T47D (cell line): ENCODE data around the gene CALHM6.

Source experiments
- DNase-seq, 2 experiments: peaks; one replicate each; pipeline versions ENCODE4 v3.0.0 to v3.0.0-alpha.2; 2011 to 2012; ENCODE audit warnings: low read depth in 1 of 2, low spot score in 1 of 2
- JUND ChIP-seq: IDR thresholded peaks from 2 replicates; pipeline ENCODE4 v1.6.1; 2012; ENCODE audit warnings: low read depth
- in situ Hi-C: cut with HindIII; loops from 2 replicates; pipeline ENCODE4 v1.10.0; 2016; ENCODE audit warnings: low sequenced_read_pairs, low pct_unique_long_range_greater_than_20kb

CALHM6 gene

DNA sequence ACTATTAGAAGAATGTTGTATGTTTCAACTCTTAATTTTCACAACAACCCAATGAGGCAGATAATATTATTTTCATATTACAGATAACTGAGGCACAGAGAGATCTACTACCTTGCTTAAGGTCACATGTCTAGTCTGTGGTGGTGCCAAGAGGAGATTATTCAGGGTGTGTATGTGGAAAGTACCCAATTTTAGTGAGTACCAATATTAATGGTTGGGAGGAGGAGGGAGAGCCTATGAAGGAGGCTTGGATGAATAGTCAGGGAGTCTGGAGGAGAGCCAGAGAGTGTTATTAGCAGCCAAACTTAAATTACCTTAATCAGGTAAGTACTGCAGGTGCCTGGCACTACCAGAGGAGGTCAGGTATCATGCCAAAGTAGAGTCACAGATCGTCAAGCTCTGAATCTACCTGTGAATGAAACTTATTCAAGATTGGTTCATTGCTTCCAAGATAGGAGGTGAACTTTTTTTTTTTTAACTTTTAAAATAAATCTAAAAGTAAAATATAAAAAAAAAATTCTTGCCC is 10.9 kb upstream of the CALHM6 start:
- TF ChIP-seq JUND, result no peak
- DNase-seq, result no peak
- in situ Hi-C loops, result no loop called here

DNA sequence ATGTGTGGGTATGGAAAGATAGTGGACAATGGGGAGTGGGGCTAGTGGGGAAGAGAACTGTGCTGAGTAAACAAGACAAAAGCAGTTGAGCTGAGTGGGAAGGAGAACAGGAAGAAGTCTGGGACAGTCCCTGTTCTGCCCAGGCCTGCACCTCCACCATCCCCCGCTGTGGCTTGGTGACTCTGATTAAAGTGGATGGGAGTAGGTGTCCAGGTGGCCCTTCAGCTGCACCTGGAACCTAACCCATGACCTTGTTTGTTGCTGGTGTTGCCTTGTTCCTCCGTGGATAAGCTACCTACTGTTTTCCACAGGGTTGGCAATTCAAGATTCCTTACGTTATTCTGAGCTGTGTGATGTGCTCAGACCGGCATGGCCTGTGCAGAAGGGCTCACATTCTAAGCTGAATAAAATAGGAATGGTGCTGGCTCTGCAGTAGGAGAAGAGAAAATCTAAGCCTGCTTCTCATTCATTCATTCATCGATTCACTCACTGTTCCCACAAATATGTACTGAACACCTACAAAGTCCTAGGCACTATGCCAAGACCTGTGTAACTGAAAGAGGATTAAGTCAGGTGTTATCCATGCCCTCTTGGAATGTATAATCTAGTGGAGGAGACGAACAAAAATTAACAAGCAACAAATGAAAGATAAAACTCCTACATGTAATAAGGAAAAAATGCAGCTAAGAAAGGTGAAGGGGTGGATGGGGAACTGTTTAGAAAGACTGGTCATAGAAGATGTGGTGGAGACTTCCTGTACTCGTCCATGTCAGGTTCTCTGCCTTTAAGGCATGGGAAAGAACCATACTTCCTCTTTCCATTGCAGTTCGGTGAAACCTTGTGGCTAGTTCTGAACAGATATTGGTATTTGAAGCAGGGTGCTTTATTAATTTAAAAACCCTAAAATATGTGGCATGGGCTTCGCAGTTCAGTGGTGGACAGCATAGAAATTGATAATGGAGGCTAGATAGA is 10.1 kb upstream of the CALHM6 start:
- DNase-seq, result no peak

DNA sequence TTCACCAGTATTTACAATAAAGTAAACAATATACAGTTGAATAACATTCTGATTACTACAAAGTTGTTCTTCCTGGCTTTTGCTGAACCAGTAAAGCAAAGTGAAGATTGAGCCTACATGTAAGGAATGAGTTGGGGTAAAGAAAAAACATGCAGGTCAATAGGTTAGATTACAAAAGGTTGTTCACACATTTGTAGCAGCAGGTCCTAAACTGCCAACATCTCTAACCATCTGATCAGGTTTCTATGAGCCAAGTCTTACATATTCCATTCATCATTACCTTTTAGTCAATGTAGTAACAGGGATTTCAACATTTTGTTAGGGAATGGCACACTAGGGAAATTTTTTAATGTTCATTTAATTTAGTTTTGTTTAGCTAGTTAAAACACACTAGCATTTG is 9.3 kb upstream of the CALHM6 start:
- DNase-seq, result no peak
- no peak for TF ChIP-seq JUND
- in situ Hi-C loops, result no loop called here

More for the DNA sequence above, 10.1 kb upstream of the CALHM6 start:
- TF ChIP-seq JUND, result no peak
- in situ Hi-C loops, result no loop called here

DNA sequence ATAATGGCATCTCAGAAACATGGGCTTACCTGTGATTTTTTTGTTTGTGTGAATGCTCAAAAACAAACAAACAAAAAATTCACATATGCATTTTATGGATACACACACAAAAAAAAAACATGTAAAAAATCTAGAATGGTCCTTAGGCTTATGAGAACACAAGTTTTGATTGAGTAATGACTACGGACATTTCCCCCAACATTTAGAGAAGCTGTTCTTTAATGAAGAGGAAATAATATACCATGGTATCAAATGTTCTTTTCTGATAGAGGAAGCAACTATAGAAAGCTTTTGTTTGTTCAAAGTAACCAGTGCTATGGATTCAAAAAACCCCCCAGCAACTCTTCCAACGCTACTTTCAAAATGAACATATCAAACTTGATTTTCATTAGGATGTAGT is 8.6 kb upstream of the CALHM6 start:
- TF ChIP-seq JUND, result no peak
- DNase-seq, result no peak
- in situ Hi-C loops, result no loop called here

DNA sequence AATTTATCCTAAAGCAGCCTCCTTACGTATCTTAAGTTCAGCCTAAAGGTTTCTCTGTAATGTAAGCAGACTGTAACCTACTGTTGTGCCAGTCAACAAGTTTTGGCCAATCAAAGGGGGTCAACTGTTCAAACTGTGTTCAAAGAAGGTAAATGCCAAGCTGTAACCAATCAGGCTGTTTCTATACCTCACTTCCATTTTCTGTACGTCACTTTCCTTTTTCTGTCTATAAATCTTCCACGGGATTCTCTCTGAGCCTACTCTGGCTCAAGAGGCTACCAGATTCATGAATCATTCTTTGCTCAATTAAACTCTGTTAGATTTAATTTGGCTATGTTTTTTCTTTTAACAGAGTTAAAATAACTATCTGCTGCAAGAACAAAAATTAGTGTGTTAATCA is 5.1 kb upstream of the CALHM6 start:
- in situ Hi-C loops, result no loop called here

DNA sequence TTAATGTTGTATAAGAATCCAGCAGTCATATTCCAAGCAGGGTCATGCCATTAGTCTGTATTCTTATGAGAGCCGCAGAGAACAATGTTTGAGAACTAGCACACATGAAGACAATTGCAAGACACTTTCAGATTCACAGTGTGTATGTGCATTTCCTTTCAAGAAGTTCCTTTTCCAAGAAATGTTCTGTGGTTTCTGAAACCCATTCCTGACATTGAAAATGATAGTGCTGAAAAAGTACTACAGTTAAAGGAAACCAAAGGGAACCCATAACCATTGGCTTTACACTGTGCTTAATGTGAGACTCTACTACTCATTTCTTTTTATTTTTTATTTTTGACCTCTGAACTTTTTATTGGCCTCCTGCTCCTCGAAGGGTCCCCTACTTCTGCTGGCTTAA is 4.2 kb upstream of the CALHM6 start:
- TF ChIP-seq JUND, result no peak
- DNase-seq, result no peak
- in situ Hi-C loops, result no loop called here

More for the DNA sequence above, 5.1 kb upstream of the CALHM6 start:
- no peak for DNase-seq
- TF ChIP-seq JUND, result no peak

DNA sequence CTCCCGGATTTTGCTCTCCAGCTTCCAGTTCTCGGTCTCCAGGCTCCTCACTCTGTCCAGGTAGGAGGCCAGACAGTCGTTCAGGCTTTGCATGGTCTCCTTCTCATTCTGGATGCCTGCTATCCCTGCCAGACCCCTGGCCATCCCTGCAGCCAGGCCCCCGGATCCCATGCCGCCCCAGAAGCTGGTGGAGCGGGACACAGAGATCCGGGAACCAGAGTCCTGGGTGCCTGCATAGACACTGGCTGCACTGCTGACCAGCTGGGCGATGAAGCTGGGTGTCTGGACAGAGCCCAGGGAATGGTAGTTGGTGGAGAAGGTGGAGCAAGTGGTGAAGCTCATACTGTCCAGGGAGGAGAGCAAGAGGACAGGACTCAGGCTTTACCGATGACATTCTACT is 2.9 kb upstream of the CALHM6 start:
- no peak for DNase-seq
- TF ChIP-seq JUND, result no peak
- in situ Hi-C loops, result no loop called here

DNA sequence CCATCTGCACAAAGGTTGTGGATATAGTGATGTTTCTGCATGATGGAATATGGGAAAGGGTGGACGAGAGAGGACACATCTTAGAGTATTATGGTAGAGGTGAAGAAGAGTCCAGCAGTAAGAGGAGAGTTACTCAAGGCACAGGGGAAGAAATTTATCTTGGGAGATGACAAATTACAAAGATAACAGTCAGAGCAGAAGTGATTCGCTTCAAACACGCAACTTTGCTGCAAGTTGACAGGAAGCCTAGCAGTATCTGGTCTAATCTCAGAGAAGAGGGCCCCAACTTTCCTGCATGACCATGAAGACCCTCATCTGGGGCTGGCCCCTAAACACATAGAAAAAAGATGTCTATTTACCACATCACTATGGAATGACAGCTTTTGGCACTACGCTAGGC is 1.2 kb upstream of the CALHM6 start:
- DNase-seq, result no peak
- in situ Hi-C loops, result no loop called here
- TF ChIP-seq JUND, result no peak

DNA sequence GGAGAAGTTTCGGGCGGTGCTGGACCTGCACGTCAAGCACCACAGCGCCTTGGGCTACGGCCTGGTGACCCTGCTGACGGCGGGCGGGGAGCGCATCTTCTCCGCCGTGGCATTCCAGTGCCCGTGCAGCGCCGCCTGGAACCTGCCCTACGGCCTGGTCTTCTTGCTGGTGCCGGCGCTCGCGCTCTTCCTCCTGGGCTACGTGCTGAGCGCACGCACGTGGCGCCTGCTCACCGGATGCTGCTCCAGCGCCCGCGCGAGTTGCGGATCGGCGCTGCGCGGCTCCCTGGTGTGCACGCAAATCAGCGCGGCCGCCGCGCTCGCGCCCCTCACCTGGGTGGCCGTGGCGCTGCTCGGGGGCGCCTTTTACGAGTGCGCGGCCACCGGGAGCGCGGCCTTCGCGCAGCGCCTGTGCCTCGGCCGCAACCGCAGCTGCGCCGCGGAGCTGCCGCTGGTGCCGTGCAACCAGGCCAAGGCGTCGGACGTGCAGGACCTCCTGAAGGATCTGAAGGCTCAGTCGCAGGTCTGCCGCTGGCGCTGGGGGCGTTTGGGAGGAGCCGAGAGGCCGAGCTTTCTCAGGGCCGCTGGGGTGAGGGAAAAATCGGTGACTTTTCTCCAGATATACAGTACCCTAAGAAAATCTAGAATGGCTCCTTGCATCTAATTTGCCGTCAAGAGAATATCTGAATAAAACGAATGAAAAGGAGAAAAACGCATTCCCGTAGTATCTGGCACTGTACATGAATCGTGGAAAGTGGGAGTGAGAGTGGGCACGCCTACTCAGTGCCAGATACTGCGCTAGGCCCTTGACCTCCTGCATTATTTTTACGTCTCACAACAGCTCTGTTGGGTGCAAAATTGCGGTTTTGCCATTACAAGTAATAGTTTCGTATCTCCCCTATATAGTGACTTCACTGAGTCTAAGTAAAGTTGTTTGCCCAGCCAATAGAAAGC is 1.0 kb downstream of the CALHM6 start:
- in situ Hi-C loops, result no loop called here
- DNase-seq, result no peak

DNA sequence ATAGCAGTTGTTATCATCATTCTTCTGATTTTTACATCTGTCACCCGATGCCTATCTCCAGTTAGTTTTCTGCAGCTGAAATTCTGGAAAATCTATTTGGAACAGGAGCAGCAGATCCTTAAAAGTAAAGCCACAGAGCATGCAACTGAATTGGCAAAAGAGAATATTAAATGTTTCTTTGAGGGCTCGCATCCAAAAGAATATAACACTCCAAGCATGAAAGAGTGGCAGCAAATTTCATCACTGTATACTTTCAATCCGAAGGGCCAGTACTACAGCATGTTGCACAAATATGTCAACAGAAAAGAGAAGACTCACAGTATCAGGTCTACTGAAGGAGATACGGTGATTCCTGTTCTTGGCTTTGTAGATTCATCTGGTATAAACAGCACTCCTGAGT is 2.1 kb downstream of the CALHM6 start:
- no peak for TF ChIP-seq JUND
- DNase-seq, result no peak
- in situ Hi-C loops, result no loop called here

More for the DNA sequence above, 1.0 kb downstream of the CALHM6 start:
- no peak for TF ChIP-seq JUND

DNA sequence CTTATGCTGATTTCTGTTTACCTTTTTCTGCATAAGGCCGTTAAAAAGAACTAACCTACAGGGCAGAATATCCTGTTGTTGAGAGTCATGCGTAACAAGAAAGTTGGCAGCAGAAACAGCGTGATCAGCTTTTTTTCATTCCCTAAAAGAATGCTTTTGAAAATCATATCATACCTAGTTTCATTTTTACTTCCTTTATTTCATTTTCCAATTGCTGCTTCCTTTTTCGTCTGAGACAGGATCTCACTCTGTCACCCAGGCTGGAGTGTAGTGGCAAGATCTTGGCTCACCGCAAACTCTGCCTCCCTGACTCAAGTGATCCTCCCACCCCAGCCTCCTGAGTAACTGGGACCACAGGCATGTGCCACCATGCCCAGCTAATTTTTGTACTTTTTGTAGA is 4.1 kb downstream of the CALHM6 start:
- in situ Hi-C loops, result no loop called here
- DNase-seq, result no peak
- no peak for TF ChIP-seq JUND

DNA sequence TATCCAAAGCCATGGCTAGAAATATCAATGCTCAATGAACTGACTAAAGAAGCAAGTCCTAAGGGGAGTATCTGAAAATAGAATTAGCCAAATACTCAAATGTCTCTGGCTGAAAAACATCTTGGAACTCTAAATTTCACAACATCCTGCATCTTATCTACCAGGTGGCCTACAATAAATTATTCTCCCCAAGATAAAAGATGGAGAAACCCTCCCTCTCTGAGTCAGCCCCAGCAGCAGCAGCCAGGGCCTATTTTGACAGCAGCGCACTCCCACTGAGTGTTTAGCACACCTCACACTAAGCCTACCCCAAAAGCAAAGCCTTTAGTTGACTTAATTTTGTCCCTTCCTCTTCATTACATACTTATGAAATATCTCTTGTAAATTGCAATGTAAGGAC is 5.9 kb downstream of the CALHM6 start:
- in situ Hi-C loops, result no loop called here
- no peak for TF ChIP-seq JUND
- no peak for DNase-seq
